ENCODE results near the gene TM4SF4. TPM values are rescaled to one million over a fixed set of nuclear protein-coding genes. Genes with fewer than 3 reads are reported as not detected.

Gene TM4SF4
- total RNA-seq, 1 donor from 2014 or later, result not detected

DNA sequence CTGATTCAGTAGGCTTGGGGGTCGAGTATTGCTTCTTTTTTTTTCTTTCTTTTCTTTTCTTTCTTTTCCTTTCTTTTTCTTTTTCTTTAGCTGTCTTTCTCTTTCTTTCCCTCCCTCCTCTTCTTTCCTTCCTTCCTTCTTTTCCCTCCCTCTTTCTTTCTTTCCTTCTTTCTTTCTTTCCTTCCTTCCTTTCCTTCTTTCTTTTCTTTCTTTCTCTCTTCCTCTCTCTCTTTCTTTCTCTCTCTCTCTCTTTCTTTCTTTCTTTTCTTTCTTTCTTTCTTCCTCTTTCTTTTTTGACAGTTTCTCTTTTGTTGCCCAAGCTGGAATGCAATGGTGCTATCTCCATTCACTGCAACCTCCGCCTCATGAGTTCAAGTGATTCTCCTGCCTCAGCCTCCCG lies 36.0 kb downstream of the TM4SF4 start:
- intact Hi-C loops (cut with micrococcal nuclease), result no loop called here

DNA sequence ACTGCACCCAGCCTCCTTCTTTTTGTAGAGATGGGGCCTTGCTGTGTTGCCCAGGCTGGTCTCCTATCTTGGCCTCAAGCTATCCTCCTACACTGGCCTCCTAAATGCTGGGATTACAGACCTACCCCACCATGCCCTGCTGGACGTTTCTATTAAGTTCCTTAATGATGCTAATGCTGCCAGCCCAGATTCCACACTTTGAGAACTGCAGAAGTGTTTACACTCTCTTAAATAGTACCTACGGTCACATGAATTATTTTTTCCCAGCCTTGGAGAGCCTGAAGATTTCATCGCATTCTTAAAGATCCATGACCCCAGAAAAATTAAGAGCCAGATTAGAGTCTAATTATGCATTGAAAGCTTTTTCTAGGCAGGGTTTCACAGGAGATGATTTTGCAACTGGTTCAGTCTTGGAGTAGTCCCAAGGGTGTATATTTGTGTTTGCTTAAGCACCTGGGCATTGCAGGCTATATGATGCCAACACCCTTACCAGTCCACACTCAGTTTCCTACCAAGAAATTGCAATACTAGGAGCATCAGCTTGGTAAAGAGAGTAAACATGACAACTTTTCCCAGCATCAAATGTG lies 36.6 kb downstream of the TM4SF4 start:
- intact Hi-C loops (cut with micrococcal nuclease), result no loop called here

DNA sequence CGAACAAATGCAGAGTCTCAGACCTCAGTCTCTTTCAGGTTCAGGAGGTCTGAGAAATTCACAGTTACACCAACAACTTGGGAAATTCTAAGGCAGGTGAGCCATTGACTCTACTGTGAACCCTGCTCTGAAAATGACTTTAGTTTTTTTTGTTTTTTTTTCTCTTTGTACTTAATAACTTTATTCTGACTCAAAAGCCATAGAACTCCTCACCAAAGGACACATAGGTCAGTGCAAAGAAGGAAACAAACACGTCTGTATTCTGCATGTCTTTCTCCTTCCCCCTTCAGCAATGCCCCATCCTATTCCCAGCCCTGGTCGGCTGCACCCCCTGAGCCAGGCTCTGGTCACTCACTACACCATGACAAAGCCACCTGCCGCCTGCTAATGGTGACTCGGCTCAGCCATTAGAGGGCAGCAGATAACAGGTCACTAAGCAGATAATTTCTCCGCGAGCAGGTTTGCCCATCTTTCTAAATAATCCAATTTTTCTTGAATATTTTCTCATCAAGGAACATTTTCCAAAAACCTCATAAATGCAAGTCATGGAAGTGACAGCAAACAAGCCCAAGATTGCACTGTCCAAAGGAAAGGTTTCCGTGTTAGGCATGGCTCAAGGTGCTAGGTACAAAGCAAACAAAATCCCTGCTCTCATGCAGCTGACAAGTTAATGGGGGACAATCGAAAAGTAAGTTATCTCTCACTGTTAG lies 37.7 kb downstream of the TM4SF4 start:
- intact Hi-C loops (cut with micrococcal nuclease), result loop anchor here (1.0 kb wide), 3 partner anchors 205 to 296 kb away; no protein-coding TSS in a partner anchor

DNA sequence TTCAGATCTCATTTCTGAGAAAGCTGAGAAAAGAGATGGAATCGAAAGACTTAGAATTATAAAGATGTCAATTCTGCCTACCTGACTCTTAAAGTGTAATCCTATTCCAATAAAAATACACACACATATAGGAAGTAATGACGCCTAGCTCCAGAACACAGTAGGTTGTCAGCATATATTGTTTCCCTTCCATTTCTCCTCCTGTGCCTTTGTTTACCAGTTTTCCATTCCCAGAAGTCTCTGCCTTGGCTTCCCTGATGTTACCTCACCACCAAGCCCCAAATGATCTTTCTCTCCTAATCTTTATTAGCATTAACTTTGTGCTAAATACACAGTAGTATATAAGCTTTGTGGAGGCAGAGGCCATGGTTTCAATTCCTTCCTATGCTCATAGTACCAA lies 40.0 kb downstream of the TM4SF4 start:
- intact Hi-C loops (cut with micrococcal nuclease), result no loop called here

DNA sequence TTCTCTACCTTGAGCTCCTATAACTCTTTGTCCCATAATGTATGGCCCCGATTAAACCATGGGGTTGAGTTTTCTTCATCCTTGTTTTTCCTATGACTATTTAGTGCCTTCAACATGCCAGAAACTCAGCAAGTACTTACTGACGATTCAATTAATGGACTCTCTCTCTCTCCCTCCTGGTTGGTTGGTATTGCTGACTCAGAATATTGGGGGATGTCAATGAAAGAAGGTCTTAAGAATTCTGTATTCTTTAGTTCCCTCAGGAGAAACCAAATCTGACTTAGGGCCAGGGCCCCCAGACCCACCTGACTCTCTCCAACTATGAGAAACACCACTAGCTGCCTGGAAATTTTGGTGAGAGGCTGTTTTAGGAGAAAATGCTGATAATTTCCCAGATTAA lies 40.8 kb downstream of the TM4SF4 start:
- intact Hi-C loops (cut with micrococcal nuclease), result no loop called here

DNA sequence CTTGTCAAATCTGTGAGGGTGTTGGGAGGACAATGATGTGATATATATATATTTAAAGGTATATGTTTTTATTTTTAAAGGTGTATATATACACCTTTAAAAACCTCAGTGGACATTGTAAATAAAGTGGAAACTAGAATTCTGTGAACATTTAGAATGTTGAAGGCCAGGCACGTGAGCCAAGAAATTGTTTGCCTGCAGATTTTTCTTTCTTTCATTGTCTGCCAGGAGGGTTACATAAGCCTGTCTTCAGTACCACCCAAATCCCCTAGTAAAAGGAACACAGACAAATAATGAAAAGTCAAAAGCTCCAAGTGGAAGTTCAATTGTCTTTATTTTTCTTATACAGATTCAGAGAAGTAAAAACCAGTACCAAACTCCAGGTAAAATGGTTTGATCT lies 42.4 kb downstream of the TM4SF4 start:
- intact Hi-C loops (cut with micrococcal nuclease), result no loop called here

DNA sequence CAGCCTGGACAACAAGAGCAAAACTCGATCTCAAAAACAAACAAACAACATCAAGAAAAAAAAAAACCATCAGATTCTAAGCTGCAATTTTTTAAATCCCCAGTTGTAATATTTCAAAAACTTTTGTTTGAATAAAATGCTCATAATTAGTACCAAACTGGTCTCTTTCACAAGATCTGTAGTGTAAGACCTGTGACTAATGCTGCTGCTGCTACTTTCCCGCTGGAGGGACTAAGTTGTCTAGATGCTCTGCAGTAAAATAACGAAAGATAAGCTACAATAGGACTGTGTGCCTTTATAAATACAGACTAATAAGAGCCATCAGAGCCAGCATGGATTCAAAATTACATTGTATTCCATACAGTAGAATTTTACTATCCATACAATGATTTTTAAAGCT lies 45.4 kb downstream of the TM4SF4 start:
- intact Hi-C loops (cut with micrococcal nuclease), result no loop called here

DNA sequence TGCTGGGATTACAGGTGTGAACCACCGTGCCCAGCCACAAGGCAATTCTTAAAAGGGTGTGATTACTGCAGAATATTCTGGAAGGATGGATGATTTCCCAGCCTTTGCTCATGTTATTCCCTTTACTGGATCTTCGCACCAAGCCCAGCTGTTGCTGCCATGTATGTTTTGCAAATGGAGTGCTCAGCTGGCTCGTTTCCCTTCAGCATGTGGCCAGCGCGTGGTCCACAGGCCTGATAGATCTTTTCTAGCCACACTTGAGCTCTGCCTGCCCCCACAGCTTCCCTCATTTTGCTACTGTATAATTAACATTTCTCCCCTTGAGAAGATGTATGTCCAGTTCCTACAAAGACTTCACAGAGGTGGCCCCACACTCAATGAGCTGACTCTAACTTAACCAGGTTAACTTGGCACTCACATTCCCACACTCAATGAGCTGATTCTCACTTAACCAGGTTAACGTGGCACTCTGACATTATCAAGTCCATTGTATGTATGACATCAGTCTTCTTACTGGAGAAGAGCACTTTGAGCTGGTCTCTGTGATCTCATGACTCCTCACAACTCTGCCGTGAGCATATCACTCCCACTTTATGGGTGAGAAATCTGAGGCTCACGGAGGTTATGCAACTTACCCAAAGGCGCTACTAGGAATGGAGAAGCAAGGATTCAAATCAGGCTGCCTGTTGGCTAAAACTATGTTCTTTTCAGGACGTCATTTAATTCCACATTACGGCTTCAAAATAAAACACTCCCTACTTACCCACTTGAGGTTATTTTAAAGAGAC lies 49.2 kb downstream of the TM4SF4 start:
- intact Hi-C loops (cut with micrococcal nuclease), result no loop called here

DNA sequence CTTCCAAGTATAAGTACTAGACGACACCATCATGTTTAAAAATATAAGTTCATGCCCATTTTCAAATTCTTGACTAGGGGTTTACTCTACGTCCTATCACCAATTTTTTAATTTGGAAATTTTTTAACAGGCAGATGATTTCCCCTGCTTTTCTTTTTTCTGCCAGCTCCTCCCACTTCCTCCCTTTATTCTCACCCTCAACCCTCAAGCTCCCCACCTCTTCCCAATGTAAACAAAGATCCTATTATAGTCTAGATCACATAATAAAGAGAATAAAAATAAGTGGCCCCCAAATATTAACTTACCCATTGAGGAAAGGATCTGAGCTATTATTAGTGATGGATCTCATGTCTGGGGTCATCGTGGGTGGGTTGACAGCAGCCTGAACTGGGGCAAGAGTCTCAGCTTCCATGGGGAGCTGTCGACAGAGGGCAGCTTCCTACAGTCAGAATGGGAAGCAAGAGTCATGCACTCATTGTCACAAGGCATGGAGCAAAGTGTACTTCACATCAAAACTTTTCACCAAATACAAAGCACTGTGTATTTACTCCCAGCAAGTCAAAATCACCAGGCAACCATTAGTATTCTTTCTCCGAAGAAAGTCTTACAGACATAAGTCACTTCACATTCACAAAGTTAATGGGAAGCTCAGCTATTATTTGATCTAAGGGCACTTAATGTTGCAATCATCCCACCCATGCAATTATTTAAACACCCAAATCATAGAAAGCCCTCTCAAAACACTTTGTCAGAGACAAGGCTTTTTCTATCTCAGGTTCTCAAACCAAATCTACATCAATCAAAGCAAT lies 53.2 kb downstream of the TM4SF4 start:
- intact Hi-C loops (cut with micrococcal nuclease), result no loop called here

DNA sequence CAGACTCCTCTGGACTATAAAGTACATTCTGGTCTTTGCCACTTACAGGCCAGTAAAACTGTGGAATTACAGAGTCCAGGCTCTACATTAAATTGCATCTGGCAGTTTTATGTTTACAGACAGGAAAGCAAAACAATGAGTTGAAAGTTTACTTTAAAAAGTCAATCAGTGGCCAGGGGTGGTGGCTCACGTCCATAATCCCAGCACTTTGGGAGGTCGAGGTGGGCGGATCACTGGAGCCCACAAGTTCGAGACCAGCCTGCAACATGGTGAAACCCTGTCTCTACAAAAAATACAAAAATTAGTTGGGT lies 53.8 kb downstream of the TM4SF4 start:
- intact Hi-C loops (cut with micrococcal nuclease), result no loop called here

DNA sequence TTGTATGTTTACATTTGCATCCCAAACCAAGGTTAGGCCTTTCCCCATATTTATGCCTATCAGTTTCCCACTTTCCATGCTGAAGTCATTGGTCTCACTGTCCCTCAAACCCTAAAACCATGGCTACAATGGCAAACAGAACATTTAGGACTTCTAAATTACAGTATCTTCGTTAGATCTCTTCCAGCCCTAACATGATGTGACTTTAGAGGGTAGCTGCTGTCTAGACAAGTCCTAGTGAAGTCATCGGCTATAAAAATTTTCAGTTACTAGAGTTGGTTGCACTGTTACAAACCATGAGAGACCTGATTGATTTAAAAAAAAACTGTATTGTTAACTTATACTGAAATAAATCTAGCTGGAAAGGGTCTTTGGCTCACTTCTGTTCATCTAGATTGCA lies 54.6 kb downstream of the TM4SF4 start:
- intact Hi-C loops (cut with micrococcal nuclease), result no loop called here

DNA sequence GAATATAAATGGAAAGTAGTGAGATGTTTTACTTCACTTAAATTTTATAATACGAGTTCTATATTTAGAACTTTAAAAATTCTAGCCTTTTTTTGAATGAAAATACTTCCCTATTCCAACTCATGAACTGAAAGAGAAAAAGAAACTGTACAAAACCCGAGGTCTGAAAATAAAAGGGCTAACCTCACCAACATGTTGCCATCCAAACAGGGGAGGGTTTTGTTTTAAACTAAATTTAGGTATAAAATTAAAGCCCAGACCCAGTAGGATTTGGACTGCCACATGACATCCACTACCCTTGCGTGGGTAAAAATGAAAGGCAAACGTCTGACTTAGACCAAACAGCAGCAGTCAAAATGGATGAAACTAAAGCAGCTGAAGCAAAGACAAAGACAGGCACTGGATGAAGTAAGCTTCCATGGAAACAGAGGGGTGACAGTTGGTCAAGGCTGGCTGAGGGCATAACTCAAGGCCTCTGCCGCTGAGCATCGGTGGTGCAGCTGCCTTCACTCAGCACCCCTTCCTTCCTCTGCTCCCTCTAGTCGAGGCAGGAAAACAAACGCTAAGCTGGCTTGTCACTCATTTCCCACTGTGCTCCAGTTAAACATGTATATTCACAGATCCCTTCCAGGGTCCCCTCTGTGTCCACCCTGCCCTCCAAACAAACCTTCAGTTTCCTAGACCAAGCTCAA lies 58.1 kb downstream of the TM4SF4 start:
- intact Hi-C loops (cut with micrococcal nuclease), result no loop called here

DNA sequence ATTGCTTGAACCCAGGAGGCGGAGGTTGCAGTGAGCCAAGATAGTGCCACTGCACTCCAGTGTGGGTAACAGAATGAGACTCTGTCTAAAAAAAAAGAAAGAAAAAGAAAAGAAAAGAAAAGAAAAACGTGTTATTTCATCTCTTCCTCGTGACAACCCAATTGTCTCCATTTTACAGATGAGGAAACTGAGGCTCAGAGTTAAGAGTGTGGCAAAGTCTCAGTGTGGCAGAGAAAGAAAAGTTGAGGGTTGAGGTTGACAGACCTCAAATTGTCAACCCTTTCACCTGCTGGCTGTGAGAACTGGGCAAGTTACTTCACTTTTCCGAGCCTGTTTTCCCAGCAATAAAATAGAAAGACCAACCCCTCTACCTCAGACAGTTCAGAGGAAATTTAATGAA lies 59.6 kb downstream of the TM4SF4 start:
- intact Hi-C loops (cut with micrococcal nuclease), result no loop called here

DNA sequence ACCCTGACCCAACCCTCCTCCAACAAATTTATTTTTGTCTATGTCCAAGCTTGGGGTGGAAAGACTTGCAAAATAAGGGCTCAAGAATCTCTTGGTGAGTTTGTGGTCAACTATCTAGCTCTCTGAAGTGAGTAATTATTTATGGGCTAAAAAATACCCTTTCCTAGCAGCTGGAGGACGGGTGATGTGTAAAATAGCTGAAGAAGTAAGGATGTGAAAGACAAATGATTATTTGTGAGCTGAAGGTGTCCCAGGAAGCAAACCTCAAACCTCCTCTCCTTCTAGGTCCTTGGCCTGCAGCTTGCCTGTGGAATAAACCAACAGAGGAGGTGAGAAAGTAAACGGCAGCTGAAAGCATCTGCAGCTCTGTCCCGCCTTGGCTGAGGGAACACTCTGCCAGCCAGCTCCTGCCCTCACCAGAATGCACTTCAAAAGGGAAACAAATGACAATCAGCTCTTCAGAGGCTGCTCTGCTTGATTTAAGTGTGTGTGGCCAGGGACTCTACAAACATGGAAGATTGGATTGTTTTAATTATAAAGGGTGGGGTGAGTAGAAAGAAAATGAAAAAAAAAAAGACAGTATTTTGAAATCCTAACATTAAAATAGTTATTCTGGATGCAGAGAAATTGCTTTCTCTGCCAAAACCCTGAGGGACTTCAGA lies 60.3 kb downstream of the TM4SF4 start:
- intact Hi-C loops (cut with micrococcal nuclease), result no loop called here

DNA sequence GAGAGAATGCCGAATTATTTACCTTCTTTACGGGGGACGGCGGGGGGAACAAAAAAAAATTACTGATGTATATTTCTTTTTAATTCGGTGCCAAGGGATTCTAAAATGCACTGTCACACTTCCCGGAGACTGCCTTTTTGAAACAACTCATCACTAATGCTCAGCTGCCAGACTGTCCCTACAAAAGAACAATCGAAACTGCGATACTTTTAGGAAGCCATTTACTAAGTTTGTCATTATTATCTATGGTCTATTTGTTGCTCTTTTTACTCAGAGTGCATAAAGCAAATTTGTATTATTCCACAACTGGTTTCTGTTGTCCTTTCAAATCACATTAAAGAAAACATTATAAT lies 60.8 kb downstream of the TM4SF4 start:
- intact Hi-C loops (cut with micrococcal nuclease), result no loop called here

DNA sequence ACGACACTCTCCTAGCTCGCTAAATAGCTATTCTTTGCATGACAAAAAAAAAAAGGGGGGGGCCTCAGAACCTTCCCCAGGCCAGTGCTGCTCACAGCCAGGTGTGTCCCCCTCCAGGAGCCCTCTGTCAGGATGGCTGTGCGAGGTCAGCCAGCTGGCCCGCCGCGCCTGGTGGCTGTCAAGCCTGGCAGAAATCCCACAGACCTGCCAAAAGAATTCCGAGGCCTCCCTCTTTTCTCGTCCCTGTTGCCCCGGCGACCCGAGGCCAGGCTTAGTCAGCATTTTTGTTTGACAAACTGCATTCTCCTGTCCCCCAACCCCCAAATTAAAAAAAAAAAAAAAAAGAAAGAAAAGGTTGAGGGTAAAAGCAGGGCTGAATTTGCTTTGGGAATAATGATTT lies 61.9 kb downstream of the TM4SF4 start:
- intact Hi-C loops (cut with micrococcal nuclease), result no loop called here

DNA sequence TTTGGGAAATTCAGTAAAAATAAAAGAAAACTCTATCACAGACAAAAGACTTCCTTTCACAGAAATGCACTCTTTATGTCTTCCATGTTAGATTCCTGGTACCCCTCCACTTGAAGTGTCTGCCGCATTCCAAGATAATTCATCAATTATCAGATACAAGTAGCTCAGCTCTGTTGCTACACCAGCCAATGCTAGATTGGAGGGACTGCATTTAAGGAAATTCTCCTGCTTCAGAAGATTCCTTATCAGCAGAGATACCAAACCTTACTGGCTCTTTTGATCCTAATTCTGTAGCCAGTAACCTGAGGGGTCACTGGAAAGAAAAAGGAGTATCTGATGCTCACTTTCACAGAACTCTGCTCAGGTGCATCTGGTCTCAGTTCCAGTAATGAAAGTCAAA lies 63.9 kb downstream of the TM4SF4 start:
- intact Hi-C loops (cut with micrococcal nuclease), result no loop called here

DNA sequence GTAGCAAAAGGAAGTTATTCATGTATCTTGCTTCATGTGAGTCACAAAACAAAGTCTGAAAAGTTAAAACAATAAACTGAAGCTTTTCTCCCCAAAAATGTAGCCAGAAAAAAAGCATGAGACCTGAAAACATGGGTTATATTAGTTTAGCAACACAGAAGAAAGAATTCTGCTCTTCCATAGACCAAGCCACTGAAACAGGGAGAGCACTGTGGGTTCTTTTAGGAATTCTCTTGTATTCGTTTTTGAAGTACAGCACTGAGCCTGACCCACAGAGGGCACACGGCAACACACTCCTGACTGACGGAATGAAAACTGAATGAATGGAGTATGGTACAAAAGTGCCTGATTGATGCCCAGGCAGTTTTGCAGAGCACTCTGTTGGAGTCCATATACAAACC lies 66.6 kb downstream of the TM4SF4 start:
- intact Hi-C loops (cut with micrococcal nuclease), result no loop called here

DNA sequence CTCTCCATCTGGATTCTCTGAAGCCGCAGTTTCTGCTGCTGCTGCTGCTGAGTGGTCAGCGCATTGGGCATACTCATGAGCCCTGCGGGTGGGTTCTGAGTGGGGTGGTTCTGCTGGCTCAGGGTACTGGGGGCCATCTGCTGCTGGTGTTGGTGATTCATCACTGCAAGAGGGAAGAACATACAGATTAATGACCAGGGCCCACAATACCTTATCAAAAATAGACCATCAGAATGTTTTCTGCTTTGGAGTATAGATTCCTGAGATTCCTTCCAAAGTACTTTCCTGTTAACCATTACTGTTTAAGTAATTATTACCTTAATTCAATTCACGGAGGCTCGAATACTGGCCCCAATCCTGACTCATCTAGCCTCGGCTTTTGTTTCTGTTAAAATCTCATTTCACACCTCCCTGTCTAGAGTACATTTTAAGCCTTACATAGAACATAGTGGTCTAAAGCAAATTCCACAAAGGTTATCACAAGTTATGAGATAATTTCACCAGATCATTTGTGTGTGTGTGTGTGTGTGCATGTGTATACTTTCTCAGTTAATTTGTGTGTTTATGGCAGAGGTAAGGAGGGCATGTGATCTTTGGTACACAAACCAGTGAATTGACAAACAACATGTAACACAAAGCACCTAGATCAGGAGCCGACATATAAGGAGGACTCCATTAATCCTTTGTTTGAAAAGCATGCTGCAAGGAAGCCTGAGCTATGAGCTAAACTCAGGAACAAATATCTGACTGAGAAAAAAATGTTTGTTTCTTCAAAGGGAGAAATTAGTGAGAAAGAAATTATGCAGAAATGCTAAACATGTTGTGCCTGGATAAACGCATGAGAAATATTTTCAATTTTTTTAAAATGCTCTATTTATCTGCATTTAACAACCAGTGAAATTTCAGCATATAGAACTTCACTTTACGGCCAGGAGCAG lies 68.1 kb downstream of the TM4SF4 start:
- intact Hi-C loops (cut with micrococcal nuclease), result no loop called here

DNA sequence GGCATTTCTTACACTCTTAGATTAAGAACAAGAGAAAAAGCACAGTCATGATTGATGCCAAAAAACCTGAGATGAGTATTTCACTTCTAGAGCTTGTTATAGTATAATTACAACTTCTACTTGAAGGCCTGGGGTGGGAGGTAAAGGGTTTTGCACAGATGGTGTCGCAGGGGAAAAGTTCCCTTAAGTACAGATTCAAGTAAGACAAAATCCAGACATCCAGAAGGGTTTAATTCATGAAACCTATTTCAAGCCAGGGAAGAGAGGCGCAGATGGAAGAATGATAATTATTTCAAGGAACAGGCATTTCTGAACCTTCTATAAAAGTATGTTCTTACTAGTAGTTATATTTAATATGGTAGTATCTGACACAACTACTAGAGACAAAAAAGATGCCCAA lies 70.6 kb downstream of the TM4SF4 start:
- intact Hi-C loops (cut with micrococcal nuclease), result no loop called here

Measured in T-helper 1 cell treated with Interleukin-12 subunit alpha and Interleukin-12 subunit beta and Interleukin-4 antibody, amounts not matched to agents 30 ng/mL and 1 ng/mL, for 36 hours (primary cell).